ENCODE data around the gene BANK1.

Gene BANK1

DNA sequence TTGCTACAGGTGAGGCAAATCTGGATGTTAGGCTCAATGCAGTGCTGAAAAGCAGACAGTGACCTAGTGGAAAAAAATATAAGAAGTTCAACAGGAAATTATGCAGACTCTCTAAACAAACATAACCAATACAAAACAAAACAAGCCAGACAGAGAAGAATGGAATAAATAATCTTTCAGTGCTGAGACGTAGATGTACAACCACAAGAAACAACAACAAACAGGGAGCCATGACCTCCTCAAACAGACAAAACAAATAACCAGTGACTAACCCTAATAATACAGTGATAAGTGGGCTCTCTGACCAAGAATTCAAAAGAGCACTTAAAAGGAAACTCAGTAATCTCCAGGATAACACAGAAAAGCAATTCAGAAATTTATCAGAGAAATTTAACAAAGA lies 315.5 kb downstream of the BANK1 start:
- in situ Hi-C loops (cut with MboI; ENCODE audit: low sequenced_read_pairs) = no loop called here

DNA sequence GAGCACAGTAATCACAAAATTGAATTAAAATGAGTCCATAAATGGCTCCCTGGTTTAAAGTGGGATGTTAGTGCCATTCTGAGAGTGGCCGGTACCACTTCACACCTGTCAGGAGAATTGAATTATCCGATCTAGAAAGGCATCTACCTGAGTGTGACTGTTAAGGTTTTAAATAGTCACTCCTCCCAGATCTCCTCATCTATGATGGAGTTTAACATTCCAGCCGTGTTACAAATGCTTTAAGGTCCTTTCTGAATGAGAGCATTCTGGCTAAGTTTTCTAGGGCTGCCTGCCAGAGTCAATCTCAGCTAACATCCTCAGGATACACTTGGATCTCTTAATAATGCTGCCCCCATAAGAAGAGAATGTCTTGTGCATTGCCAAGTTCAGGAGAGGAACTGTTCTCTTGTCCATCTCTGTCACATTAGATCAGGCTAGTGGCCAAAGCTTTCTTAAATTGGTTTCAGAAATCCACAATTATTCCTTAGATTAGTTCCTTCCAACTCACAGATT lies 323.6 kb downstream of the BANK1 start:
- in situ Hi-C loops (cut with MboI; ENCODE audit: low sequenced_read_pairs) = no loop called here

DNA sequence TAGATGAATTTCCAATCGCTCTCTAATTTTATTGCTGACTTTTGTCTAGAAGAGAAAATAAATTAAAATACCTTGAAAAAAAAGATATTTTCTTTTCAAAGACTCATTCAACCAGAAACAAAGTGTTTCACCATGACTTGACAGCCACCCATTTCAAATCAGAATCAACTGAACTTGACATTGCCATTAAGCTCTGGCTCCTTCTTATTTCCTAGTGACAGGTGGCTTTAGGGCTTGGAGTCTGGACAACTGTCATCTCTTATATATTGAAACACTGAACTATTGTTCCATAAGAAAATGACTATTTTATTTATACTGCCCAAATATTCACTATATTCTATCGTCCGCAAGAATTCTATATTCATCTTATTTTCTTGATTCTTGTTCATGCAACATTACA lies 325.6 kb downstream of the BANK1 start:
- in situ Hi-C loops (cut with MboI; ENCODE audit: low sequenced_read_pairs) = no loop called here

DNA sequence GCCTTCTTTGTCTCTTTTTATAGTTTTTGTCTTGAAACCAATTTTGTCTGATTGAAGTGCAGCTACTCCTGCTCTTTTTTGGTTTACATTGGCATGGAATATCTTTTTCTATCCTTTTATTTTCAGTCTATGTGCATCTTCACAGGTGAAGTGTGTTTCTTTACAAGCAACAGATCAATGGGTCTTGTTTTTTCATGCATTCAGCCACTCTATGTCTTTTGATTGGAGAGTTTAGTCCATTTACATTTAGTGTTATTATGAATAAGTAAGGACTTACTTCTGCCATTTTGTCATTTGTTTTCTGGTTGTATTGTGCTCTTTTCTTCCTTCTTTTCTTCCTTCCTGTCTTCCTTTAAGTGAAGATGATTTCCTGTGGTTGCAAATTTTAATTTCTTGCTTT lies 330.3 kb downstream of the BANK1 start:
- in situ Hi-C loops (cut with MboI; ENCODE audit: low sequenced_read_pairs) = no loop called here

Data from HL-60/S4 treated with retinoic acid at 250 ng/mL for 4 days and 3 days (cell line).